Kidney glomerular epithelial cell (primary cell): ENCODE data around the gene NVL.
"Not testable (repeated sequence)": the region's sequence is repeated elsewhere in the genome, so short reads cannot be mapped to it uniquely, and the experiment has no call there.

ENCODE experiments used
- DNase-seq: peaks from one replicate; lab custom pipeline; 2025; lab: John Stamatoyannopoulos, UW

Gene NVL

GRCh38 chr1:224329842-224330753, at the start of gene NVL:
Gene NVL (minus strand): TSS chr1:224330172. CDS start chr1:224330127, 45 bp downstream.
- peak; percentile 74 for DNase-seq

GRCh38 chr1:224378855-224379631, 49.1 kb upstream of the NVL start:
- DNase-seq = no peak

- DNase-seq = peak; percentile 36
Observed at GRCh38 chr1:224377676-224378006, 47.7 kb upstream of the NVL start.

GRCh38 chr1:224375059-224375458, 45.1 kb upstream of the NVL start:
- DNase-seq = no peak

GRCh38 chr1:224373008-224373590, 43.1 kb upstream of the NVL start:
- no peak for DNase-seq

- DNase-seq = no peak
Observed at GRCh38 chr1:224368409-224368808, 38.4 kb upstream of the NVL start.

- no peak for DNase-seq
Observed at GRCh38 chr1:224359207-224359606, 29.2 kb upstream of the NVL start.

- no peak for DNase-seq
Observed at GRCh38 chr1:224358237-224358636, 28.3 kb upstream of the NVL start.

GRCh38 chr1:224357626-224358124, 27.7 kb upstream of the NVL start:
- no peak for DNase-seq

- peak; percentile 90 for DNase-seq
Observed at GRCh38 chr1:224356685-224357625, 27.0 kb upstream of the NVL start, which contains the start of gene CNIH4. Gene CNIH4 (plus strand): TSS chr1:224356879. CDS start chr1:224356925, 46 bp downstream.

- no peak for DNase-seq
Observed at GRCh38 chr1:224353975-224354925, 24.3 kb upstream of the NVL start.

- DNase-seq = not testable (repeated sequence)
Observed at GRCh38 chr1:224352436-224353085, 22.6 kb upstream of the NVL start.

- not testable (repeated sequence) for DNase-seq
Observed at GRCh38 chr1:224349716-224350115, 19.7 kb upstream of the NVL start.

- no peak for DNase-seq
Observed at GRCh38 chr1:224348137-224348536, 18.2 kb upstream of the NVL start.

GRCh38 chr1:224343679-224344078, 13.7 kb upstream of the NVL start:
- no peak for DNase-seq

- not testable (repeated sequence) for DNase-seq
Observed at GRCh38 chr1:224340453-224341384, 10.7 kb upstream of the NVL start.

GRCh38 chr1:224339442-224340033, 9.6 kb upstream of the NVL start:
- DNase-seq = no peak
